Measurements from ENCODE around the gene WDR74. TPM values are rescaled to one million over a fixed set of nuclear protein-coding genes. Genes with fewer than 3 reads are reported as not detected.

Gene WDR74
- total RNA-seq, 2 donors from 2014 or later, result 15.8 to 40.0 TPM

DNA sequence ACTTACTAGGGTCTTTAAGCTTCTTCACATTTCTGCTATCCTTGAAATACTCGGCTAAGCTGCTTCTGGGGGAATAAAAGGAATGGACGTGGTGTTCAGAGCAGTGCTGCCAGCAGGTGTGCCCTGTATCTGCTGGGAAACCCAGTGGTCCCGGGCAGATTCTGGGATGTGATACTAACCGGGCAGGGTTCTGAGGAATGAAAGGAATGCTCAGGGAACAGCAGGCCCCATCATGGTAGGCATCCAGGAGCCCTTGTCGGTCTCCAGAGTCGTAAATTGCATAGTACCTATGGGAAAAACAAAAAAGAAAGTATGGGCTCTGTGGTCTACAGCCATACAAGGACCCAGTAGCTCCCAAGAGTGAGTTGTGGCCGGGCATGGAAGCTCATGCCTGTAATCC, 43.1 kb downstream of the WDR74 start:
- H3K9me3 ChIP-seq, result no peaks in the 10 kb centered on the region
- intact Hi-C loops (cut with DNase I), result no loop called here
- 82 to 92% methylated on average over 7 of the region's 7 CpGs for WGBS, 2 donors
- peaks cover 11 to 50% of the 10 kb centered on the region in 2 donors for H3K36me3 ChIP-seq (replicated peaks in 1 of 2; ENCODE audit: insufficient read depth in 1 of 2, low read depth in 2 of 2)
- no peak for TF ChIP-seq POLR2A (IDR thresholded peaks at IDR 0.05)
- TF ChIP-seq, protein P1, sequence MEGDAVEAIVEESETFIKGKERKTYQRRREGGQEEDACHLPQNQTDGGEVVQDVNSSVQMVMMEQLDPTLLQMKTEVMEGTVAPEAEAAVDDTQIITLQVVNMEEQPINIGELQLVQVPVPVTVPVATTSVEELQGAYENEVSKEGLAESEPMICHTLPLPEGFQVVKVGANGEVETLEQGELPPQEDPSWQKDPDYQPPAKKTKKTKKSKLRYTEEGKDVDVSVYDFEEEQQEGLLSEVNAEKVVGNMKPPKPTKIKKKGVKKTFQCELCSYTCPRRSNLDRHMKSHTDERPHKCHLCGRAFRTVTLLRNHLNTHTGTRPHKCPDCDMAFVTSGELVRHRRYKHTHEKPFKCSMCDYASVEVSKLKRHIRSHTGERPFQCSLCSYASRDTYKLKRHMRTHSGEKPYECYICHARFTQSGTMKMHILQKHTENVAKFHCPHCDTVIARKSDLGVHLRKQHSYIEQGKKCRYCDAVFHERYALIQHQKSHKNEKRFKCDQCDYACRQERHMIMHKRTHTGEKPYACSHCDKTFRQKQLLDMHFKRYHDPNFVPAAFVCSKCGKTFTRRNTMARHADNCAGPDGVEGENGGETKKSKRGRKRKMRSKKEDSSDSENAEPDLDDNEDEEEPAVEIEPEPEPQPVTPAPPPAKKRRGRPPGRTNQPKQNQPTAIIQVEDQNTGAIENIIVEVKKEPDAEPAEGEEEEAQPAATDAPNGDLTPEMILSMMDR (IDR thresholded peaks at IDR 0.05), result no peak
- DNase-seq, result no peak
- no peak overlapping the region for H3K27ac ChIP-seq
- H3K4me3 ChIP-seq, result no peak overlapping the region
- no peaks in the 10 kb centered on the region for H3K27me3 ChIP-seq
- ATAC-seq, result no peak
- peaks cover 8% of the 10 kb centered on the region for H3K4me1 ChIP-seq

DNA sequence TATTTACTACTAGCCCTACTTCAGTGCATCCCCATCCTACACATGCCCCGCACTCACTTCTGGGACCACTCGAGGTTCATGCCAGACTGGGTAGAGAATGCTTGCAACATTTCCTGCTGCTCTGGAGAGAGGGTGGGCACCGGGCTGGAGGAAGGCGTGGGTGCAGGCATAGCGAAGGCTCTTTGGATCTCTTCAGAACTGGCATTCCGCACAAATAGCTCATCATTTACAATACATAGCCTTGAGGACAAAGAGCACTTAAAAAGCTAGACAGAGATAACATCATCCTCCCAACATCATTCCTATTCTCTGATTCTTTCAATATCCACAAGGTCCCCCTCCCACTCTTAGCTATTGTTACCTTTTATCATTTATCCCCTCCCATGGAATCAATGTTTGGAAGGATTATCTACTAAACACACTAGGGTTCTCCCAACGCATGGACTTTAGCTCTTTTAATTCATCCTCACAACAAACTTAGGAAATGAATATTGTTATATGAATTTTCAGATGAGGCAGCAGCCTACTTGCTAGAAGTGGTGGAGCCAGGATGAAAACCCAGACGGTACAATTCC, 45.1 kb downstream of the WDR74 start:
- Histone ChIP-seq H3K4me3 (no peak overlapping the region), H3K27ac (no peak overlapping the region)
- intact Hi-C loops (cut with DNase I), result no loop called here

DNA sequence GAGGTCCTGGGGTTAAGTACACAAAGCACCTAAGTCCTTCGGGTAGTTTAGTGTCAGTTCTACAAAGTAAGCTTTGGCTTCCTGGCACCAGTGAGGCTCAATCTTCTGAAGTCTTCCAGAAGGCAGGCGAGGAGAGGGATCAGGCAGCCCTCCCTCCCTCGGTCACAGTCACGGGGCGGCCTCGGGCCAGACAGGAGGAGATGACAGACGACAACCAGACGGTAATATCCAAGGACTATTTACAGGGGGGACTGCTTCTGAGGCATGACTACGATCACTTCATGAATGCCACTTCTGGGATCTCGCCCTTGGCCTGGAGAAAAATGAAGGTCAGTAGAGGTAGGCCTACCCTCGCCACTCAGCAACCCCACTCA, 47.2 kb downstream of the WDR74 start:
- 21 to 22% methylated on average over 10 to 11 of the region's 11 CpGs for WGBS, 2 donors
- intact Hi-C loops (cut with DNase I), result no loop called here
- DNase-seq (peak in 1 of 4 donors; percentile 24), ATAC-seq (no peak)
- H3K36me3 ChIP-seq (replicated peaks in 1 of 2; ENCODE audit: insufficient read depth in 1 of 2, low read depth in 2 of 2), result peaks cover 6 to 26% of the 10 kb centered on the region in 2 donors
- H3K27me3 ChIP-seq, result no peaks in the 10 kb centered on the region
- TF ChIP-seq POLR2A (IDR thresholded peaks at IDR 0.05), result no peak
- TF ChIP-seq, protein P1 (IDR thresholded peaks at IDR 0.05), result no peak
- H3K9me3 ChIP-seq, result no peaks in the 10 kb centered on the region
- H3K4me1 ChIP-seq, result peaks cover 41% of the 10 kb centered on the region
- H3K4me3 ChIP-seq, result no peak overlapping the region
- H3K27ac ChIP-seq, result peak overlapping the region; percentile 48 to 86 (median 72)

More for the DNA sequence above, 45.1 kb downstream of the WDR74 start:
- Histone ChIP-seq H3K27me3 (no peaks in the 10 kb centered on the region), H3K4me1 (peaks cover 25% of the 10 kb centered on the region), H3K36me3 (replicated peaks in 1 of 2; ENCODE audit: insufficient read depth in 1 of 2, low read depth in 2 of 2) (peaks cover 6 to 34% of the 10 kb centered on the region in 2 donors), H3K9me3 (no peaks in the 10 kb centered on the region)
- TF ChIP-seq, protein P1 (IDR thresholded peaks at IDR 0.05), result no peak
- no peak for TF ChIP-seq POLR2A (IDR thresholded peaks at IDR 0.05)
- DNase-seq (no peak), ATAC-seq (no peak)
- 86 to 89% methylated on average over 8 of the region's 8 CpGs for WGBS, 2 donors

DNA sequence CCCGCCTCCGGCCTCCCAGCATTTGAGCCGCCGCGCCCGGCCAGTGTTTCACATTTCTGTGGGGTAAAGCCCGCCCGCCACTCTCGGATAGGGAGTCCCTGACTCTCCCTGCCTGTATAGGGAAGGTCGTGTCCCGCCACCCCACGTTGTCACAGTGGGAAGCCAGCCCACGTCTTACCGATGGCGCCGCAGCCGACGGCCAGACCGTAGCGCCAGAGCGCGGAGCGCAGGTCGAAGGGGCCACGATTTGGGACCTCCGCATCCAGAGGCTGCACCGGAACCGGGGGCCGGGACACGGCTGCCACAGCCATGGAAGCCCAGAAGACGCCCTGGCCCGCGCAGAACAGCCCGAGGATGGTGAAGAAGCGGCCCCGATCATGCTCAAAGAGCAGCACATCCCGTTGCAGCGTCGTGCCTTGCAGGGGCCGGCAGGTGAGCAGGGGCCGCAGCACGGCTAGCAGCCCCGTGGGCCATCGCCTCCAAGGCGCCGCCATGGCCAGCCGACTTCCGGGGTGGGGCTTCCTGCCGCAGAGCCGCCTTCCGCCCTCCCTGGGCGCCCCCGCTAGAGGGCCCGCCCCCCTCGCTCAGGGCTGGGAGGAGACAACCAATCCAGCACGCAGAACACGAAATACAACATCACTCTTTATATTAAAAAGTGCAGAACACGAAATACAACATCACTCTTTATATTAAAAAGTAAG, 47.7 kb downstream of the WDR74 start, which contains the start of gene TMEM223:
Gene TMEM223, minus strand, starts transcription at position 506 of the 701 bp plus-strand sequence. Its CDS starts 12 bp downstream, at position 494.
- H3K9me3 ChIP-seq, result no peaks in the 10 kb centered on the region
- no peaks in the 10 kb centered on the region for H3K27me3 ChIP-seq
- peak within 1 kb of the TSS; percentile 42 to 97 for H3K4me3 ChIP-seq
- DNase-seq (peak; percentile 84 to 87 (median 86)), ATAC-seq (peak; percentile 70)
- H3K27ac ChIP-seq, result peak within 1 kb of the TSS; percentile 48 to 86 (median 72)
- peaks cover 41% of the 10 kb centered on the region for H3K4me1 ChIP-seq
- H3K36me3 ChIP-seq (replicated peaks in 1 of 2; ENCODE audit: insufficient read depth in 1 of 2, low read depth in 2 of 2), result peaks cover 6 to 23% of the 10 kb centered on the region in 2 donors
- peak; percentile 63 to 88 (median 84) for TF ChIP-seq POLR2A (IDR thresholded peaks at IDR 0.05)
- TF ChIP-seq, protein P1 (IDR thresholded peaks at IDR 0.05), result peak in 4 of 7 experiments; percentile 32 to 43 (median 38)
- 0% methylated on average over 2 to 50 of the region's 58 CpGs for WGBS, 2 donors
- intact Hi-C loops (cut with DNase I), result no loop called here

Measured in body of pancreas (tissue), 4 donors.